ENCODE measurements around the gene RAB4A.

GRCh38 chr1:229260297-229260696 lies 10.6 kb upstream of the RAB4A start:
- TF ChIP-seq, protein P1, sequence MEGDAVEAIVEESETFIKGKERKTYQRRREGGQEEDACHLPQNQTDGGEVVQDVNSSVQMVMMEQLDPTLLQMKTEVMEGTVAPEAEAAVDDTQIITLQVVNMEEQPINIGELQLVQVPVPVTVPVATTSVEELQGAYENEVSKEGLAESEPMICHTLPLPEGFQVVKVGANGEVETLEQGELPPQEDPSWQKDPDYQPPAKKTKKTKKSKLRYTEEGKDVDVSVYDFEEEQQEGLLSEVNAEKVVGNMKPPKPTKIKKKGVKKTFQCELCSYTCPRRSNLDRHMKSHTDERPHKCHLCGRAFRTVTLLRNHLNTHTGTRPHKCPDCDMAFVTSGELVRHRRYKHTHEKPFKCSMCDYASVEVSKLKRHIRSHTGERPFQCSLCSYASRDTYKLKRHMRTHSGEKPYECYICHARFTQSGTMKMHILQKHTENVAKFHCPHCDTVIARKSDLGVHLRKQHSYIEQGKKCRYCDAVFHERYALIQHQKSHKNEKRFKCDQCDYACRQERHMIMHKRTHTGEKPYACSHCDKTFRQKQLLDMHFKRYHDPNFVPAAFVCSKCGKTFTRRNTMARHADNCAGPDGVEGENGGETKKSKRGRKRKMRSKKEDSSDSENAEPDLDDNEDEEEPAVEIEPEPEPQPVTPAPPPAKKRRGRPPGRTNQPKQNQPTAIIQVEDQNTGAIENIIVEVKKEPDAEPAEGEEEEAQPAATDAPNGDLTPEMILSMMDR (IDR thresholded peaks at IDR 0.05; ENCODE audit: poor library complexity, severe bottlenecking) = no peak
- TF ChIP-seq EZH2 (IDR thresholded peaks at IDR 0.05; ENCODE audit: borderline replicate concordance, insufficient read depth, low read length, poor library complexity, severe bottlenecking) (no peak), MXI1 (conservative IDR thresholded peaks at IDR 0.05; ENCODE audit: poor library complexity, severe bottlenecking) (no peak)

Data from neural cell (in vitro differentiated cells).